ENCODE measurements around the gene CHTOP. TPM values are rescaled to one million over a fixed set of nuclear protein-coding genes. Genes with fewer than 3 reads are reported as not detected.

The CHTOP gene
- total and polyA plus RNA-seq, 2 of the 8 experiments (the other 6 are each of a cell fraction or from before 2014, with no cell fraction given): 84.6 to 104 TPM

DNA sequence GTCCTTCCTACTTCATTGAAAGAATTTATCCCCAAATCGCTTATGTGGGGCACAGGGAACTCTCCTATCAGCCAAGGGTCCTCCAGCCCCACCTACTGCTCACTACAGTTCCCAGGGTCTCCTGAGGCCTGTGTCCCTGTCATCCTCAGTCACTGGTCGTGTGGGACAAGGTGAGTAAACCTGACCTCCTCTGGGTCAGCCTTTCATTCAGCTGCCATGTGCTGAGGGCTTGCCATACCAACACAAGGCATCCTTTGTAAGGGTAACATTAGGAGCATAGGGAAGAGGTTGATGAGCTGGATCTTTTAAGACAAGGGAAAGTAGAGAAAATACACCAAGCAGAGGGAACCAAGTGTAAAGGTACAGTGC lies 13.5 kb downstream of the CHTOP start:
- ChIA-PET POLR2A (ENCODE audit: partially characterized antibody) (interaction anchor here (0.9 to 16.2 kb wide), 12 partner anchors 11 to 330 kb away, joined by 3 to 343 read pairs (median 4); partner anchors contain the start of genes CHTOP, ILF2, JTB and S100A1), CTCF (ENCODE audit: partially characterized antibody) (interaction anchor here (0.8 to 3.1 kb wide), 11 partner anchors 9 to 152 kb away, joined by 3 to 13 read pairs (median 5); partner anchors contain the start of genes CHTOP, S100A1, S100A13 and S100A6)
- Histone ChIP-seq H3K27me3 (replicated peaks in 1 of 4; ENCODE audit: control insufficient read depth in 3 of 4, extremely low read depth in 1 of 4, insufficient read depth in 3 of 4, low read length in 3 of 4) (no peaks in the 10 kb centered on the region), H3K4me2 (ENCODE audit: insufficient read depth in 1 of 2, low read depth in 2 of 2, low read length in 2 of 2) (no peak overlapping the region), H3K79me2 (ENCODE audit: control insufficient read depth in 1 of 2, insufficient read depth in 2 of 2, low read length in 2 of 2) (no peaks in the 10 kb centered on the region), H3K36me3 (ENCODE audit: control insufficient read depth in 2 of 4, insufficient read depth in 4 of 4, low read length in 3 of 4) (peaks cover 23 to 38% (median 35%) of the 10 kb centered on the region in 4 experiments), H3K9ac (replicated peaks in 1 of 4; ENCODE audit: extremely low read depth in 1 of 4, low read depth in 3 of 4, low read length in 3 of 4) (no peak overlapping the region), H4K20me1 (replicated peaks in 1 of 2; ENCODE audit: control insufficient read depth in 1 of 2, insufficient read depth in 2 of 2, low read length in 2 of 2) (peaks cover 3% of the 10 kb centered on the region in 2 experiments), H3K23me2 (ENCODE audit: low read depth, low read length) (no peaks in the 10 kb centered on the region), H3K14ac (ENCODE audit: insufficient read length) (no peak overlapping the region), H3K79me1 (ENCODE audit: low read depth, low read length) (no peaks in the 10 kb centered on the region), H3K18ac (ENCODE audit: extremely low read depth, low read length) (no peak overlapping the region), H3K27ac (ENCODE audit: low read depth, low read length) (no peak overlapping the region), H2AFZ (ENCODE audit: low read length) (no peak overlapping the region), H2BK5ac (ENCODE audit: low read depth, low read length) (no peak overlapping the region), H2BK15ac (ENCODE audit: low read length) (no peak overlapping the region), H4K8ac (ENCODE audit: extremely low read depth, insufficient read depth, low read length) (peak overlapping the region; percentile 0; the same call in 1 of the 2 replicates), H2AK5ac (ENCODE audit: low read depth, low read length) (no peak overlapping the region), H3K56ac (replicated peaks; ENCODE audit: insufficient read length, low read depth, low read length) (no peak overlapping the region), H2BK12ac (ENCODE audit: low read depth, low read length) (no peak overlapping the region), H4K5ac (ENCODE audit: insufficient read length, low read depth, low read length) (no peak overlapping the region), H3K23ac (ENCODE audit: insufficient read length) (no peak overlapping the region), H2BK120ac (replicated peaks; ENCODE audit: low read depth, low read length) (no peak overlapping the region), H3K4me1 (replicated peaks in 1 of 4; ENCODE audit: control insufficient read depth in 3 of 4, insufficient read depth in 4 of 4, low read length in 3 of 4) (peaks cover 0 to 3% (median 0%) of the 10 kb centered on the region in 4 experiments; a peak in 1 of 7 replicates), H4K91ac (replicated peaks; ENCODE audit: insufficient read length, low read length) (no peak overlapping the region), H3K9me3 (ENCODE audit: insufficient read depth in 2 of 2, low read depth in 1 of 2, low read length in 1 of 2) (no peaks in the 10 kb centered on the region), H3K4me3 (ENCODE audit: extremely low read depth in 1 of 4, insufficient read depth in 2 of 4, low read depth in 3 of 4, low read length in 4 of 4) (no peak overlapping the region), H3K4ac (replicated peaks; ENCODE audit: insufficient read length, low read depth, low read length) (no peak overlapping the region), H2BK20ac (ENCODE audit: low read length) (no peak overlapping the region)
- WGBS, 2 experiments (ENCODE audit: extremely low coverage in 1 of 2, insufficient coverage in 1 of 2, insufficient read length in 1 of 2, insufficient replicate concordance in 2 of 2, low coverage in 1 of 2, low lambda C conversion rate in 2 of 2, missing lambda C conversion rate in 1 of 2): 65% methylated on average over 2 of the region's 2 CpGs; no CpG with 5 or more reads in 1 of the 2 experiments
- DNase-seq (ENCODE audit: low read depth in 1 of 2, low spot score in 2 of 2) (no peak), FAIRE-seq (no peak)
- TF ChIP-seq SP2 (IDR thresholded peaks at IDR 0.05; ENCODE audit: low read length): no peak
- TF ChIP-seq EGR1 (IDR thresholded peaks at IDR 0.05; ENCODE audit: borderline replicate concordance, low read depth, low read length): no peak
- peak; percentile 2 to 35; a peak in 2 of 4 replicates for TF ChIP-seq RAD21 (IDR thresholded peaks at IDR 0.05 in 1 of 2, conservative IDR thresholded peaks at IDR 0.05 in 1 of 2; ENCODE audit: low read depth in 2 of 2, low read length in 2 of 2)
- no peak for TF ChIP-seq EZH2 (IDR thresholded peaks at IDR 0.05; ENCODE audit: low read depth, low read length, severe bottlenecking)
- TF ChIP-seq FOSL1 (IDR thresholded peaks at IDR 0.05; ENCODE audit: insufficient read depth, low read depth, low read length): no peak
- peak; percentile 8 to 19 (median 13); a peak in 3 of 4 replicates for TF ChIP-seq CTCF (IDR thresholded peaks at IDR 0.05; ENCODE audit: control extremely low read depth in 1 of 3, insufficient read depth in 1 of 3, low read depth in 1 of 3, low read length in 3 of 3)
- no peak for TF ChIP-seq RFX5 (IDR thresholded peaks at IDR 0.05; ENCODE audit: borderline replicate concordance, low read depth, low read length)
